Spleen (tissue), 11 donors: ENCODE measurements around the gene ATP1A2. TPM values are rescaled to one million over a fixed set of nuclear protein-coding genes. Genes with fewer than 3 reads are reported as not detected.

Experiments
- DNase-seq: peaks from one replicate; pipeline ENCODE4 v3.0.0-alpha.2; 2020
- H3K27ac ChIP-seq, 8 donors: fragments of 200-600 bp; sonication (generic) in 7 of 8; 1 replicate in 4 of 8; 2 replicates in 4 of 8; pipeline versions ENCODE4 v1.5.0 to v1.8.0; 2016 to 2021; ENCODE audit warnings: inconsistent platforms in 4 of 8, mild to moderate bottlenecking in 4 of 8, moderate library complexity in 1 of 8
- H3K27me3 ChIP-seq, 7 donors: fragments of 200-600 bp; sonication (generic) in 6 of 7; replicated peaks in 1 of 7; 1 replicate in 4 of 7; 2 replicates in 3 of 7; pipeline versions ENCODE4 v1.5.0 to v1.8.0; 2016 to 2021; ENCODE audit warnings: inconsistent platforms in 3 of 7, mild to moderate bottlenecking in 1 of 7
- H3K36me3 ChIP-seq, 6 donors: fragments of 200-600 bp; sonication (generic) in 5 of 6; 1 replicate in 4 of 6; 2 replicates in 2 of 6; pipeline versions ENCODE4 v1.5.0 to v1.8.0; 2016 to 2021; ENCODE audit warnings: inconsistent platforms in 2 of 6
- H3K4me1 ChIP-seq, 6 donors: fragments of 200-600 bp; sonication (generic) in 5 of 6; 1 replicate in 3 of 6; 2 replicates in 3 of 6; pipeline versions ENCODE4 v1.5.0 to v1.8.0; 2016 to 2021; ENCODE audit warnings: inconsistent platforms in 3 of 6
- H3K4me3 ChIP-seq, 8 donors: fragments of 200-600 bp; sonication (generic) in 7 of 8; 1 replicate in 4 of 8; 2 replicates in 4 of 8; pipeline versions ENCODE4 v1.5.0 to v1.8.0; 2016 to 2021; ENCODE audit warnings: inconsistent platforms in 4 of 8, mild to moderate bottlenecking in 4 of 8, moderate library complexity in 2 of 8
- H3K9me3 ChIP-seq, 8 donors: fragments of 200-600 bp; sonication (generic) in 7 of 8; 1 replicate in 4 of 8; 2 replicates in 4 of 8; pipeline versions ENCODE4 v1.5.0 to v1.8.0; 2016 to 2021; ENCODE audit warnings: inconsistent platforms in 4 of 8
- POLR2A ChIP-seq, 3 donors: fragments of 450-650 bp; IDR thresholded peaks; one replicate each; pipeline ENCODE4 v1.5.1; 2017; ENCODE audit warnings: antibody characterized with exemption in 3 of 3, mild to moderate bottlenecking in 1 of 3
- POLR2AphosphoS5 ChIP-seq, 3 donors: sonication (generic); formaldehyde crosslinking; IDR thresholded peaks; one replicate each; pipeline ENCODE4 v1.5.1; 2017; ENCODE audit warnings: antibody characterized with exemption in 3 of 3
- WGBS, 5 donors: extraction: QIAGEN DNeasy Blood & Tissue Kit in 3 of 5; methylation state at CpG; one replicate each; pipeline versions ENCODE4 v1.1.5 to v1.1.7; 2013 to 2018; 5-methylcytosine and 5-hydroxymethylcytosine counted together
- intact Hi-C: fragments of 100-400 bp; cut with DNase I; formaldehyde crosslinking; loops from one replicate; pipeline ENCODE4 v1.15.0; 2023; ENCODE audit warnings: low total_unique reads
- polyA plus RNA-seq, 3 donors: library from polyadenylated mRNA; stranded (reverse); fragments of 200-250 nt; gene quantifications; one replicate each; pipeline ENCODE4 v1.2.1, GENCODE V29; 2013
- total RNA-seq, 7 donors: library from RNA; depleted of rRNA in 3 of 7; stranded (reverse); fragments of >200 nt in 3 of 7; fragmentation: NEBNext Ultra II Directional in 4 of 7; extraction: Animal tissue kit (Norgen Biotek cat#: 25700) in 4 of 7; gene quantifications; one replicate each; pipeline versions ENCODE4 v1.1.0 to v1.2.1, GENCODE V29; 2016 to 2021
- TF ChIP-seq, protein P1 (sequence below), 11 experiments: fragments of 200-600 bp in 7 of 11; fragments of 450-650 bp in 4 of 11; sonication (generic) in 4 of 11; IDR thresholded peaks in 8 of 11; conservative IDR thresholded peaks in 3 of 11; 1 replicate in 7 of 11; 2 replicates in 4 of 11; pipeline versions ENCODE4 v1.4.0 to v1.8.0; 2016 to 2021; ENCODE audit warnings: antibody characterized with exemption in 11 of 11, inconsistent platforms in 4 of 11, mild to moderate bottlenecking in 1 of 11
- donor health status: healthy with polysubstance abuse.
- donor health status: DM: no; HTN: no; CAD: no; lungs with moderate emphysema.
- donor health status: DM: no; HTN: no; CAD: no.
- donor health status: Bipolar disorder and iron deficiency.
- donor health status: healthy.
- donor health status: DM: no; HTN: no; CAD: no.
- donor health status: DM: yes; HTN: yes; CAD: no.

Gene ATP1A2
- total and polyA plus RNA-seq, 10 donors: 0.13 to 19.1 (median 0.85) TPM

GRCh38 chr1:160121388-160121787 is 5.8 kb downstream of the ATP1A2 start:
- H3K9me3 ChIP-seq: no peaks in the 10 kb centered on the region
- DNase-seq: peak; percentile 35
- H3K27ac ChIP-seq: no peak overlapping the region
- intact Hi-C loops: no loop called here
- H3K36me3 ChIP-seq: no peaks in the 10 kb centered on the region
- H3K4me3 ChIP-seq: no peak overlapping the region
- peaks cover 0 to 13% (median 0%) of the 10 kb centered on the region in 7 donors for H3K27me3 ChIP-seq
- peaks cover 0 to 5% (median 0%) of the 10 kb centered on the region in 6 donors for H3K4me1 ChIP-seq
- WGBS, 5 donors: 83 to 100% (median 88%) methylated on average over 1 of the region's 1 CpG
- TF ChIP-seq POLR2AphosphoS5 (IDR thresholded peaks at IDR 0.05) (no peak), POLR2A (IDR thresholded peaks at IDR 0.05) (no peak)

DNA sequence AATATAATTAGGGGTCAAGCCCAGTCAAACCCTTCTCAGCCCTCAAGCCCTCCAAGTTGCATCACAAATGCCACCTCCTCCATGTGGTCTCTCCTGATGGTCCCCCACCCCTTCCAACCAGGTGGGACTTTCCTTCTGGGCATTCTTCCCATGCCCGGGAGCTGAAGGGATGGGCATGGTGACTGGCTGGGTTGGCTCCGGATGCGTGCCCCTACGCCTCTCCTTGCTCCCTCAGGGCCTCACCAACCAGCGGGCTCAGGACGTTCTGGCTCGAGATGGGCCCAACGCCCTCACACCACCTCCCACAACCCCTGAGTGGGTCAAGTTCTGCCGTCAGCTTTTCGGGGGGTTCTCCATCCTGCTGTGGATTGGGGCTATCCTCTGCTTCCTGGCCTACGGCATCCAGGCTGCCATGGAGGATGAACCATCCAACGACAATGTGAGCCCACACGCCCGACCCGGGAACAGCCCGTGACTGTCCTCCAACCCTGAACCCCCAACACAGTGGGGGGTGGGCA is 7.5 kb downstream of the ATP1A2 start:
- intact Hi-C loops: no loop called here

DNA sequence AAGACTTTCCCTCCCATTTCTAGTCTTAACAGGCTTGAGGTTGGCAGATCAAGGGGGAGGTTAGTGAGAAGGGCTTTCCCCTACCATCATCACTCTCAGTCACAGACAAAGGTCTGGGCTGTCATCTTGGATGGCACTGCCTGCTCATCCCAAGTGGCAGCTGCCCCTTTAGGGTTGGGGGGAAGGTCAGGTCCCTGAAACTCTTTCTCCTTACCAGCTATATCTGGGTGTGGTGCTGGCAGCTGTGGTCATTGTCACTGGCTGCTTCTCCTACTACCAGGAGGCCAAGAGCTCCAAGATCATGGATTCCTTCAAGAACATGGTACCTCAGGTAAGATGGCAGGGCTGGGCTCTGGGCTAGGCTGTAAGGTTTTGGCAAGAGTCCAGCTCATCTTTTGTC is 8.2 kb downstream of the ATP1A2 start:
- Histone ChIP-seq H3K27me3 (no peaks in the 10 kb centered on the region), H3K9me3 (no peaks in the 10 kb centered on the region), H3K36me3 (no peaks in the 10 kb centered on the region), H3K27ac (no peak overlapping the region), H3K4me1 (peaks cover 0 to 3% (median 0%) of the 10 kb centered on the region in 6 donors), H3K4me3 (no peak overlapping the region)
- TF ChIP-seq, protein P1, sequence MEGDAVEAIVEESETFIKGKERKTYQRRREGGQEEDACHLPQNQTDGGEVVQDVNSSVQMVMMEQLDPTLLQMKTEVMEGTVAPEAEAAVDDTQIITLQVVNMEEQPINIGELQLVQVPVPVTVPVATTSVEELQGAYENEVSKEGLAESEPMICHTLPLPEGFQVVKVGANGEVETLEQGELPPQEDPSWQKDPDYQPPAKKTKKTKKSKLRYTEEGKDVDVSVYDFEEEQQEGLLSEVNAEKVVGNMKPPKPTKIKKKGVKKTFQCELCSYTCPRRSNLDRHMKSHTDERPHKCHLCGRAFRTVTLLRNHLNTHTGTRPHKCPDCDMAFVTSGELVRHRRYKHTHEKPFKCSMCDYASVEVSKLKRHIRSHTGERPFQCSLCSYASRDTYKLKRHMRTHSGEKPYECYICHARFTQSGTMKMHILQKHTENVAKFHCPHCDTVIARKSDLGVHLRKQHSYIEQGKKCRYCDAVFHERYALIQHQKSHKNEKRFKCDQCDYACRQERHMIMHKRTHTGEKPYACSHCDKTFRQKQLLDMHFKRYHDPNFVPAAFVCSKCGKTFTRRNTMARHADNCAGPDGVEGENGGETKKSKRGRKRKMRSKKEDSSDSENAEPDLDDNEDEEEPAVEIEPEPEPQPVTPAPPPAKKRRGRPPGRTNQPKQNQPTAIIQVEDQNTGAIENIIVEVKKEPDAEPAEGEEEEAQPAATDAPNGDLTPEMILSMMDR (IDR thresholded peaks at IDR 0.05 in 8 of 11, conservative IDR thresholded peaks at IDR 0.05 in 3 of 11): no peak
- no peak for TF ChIP-seq POLR2A (IDR thresholded peaks at IDR 0.05)
- no peak for DNase-seq
- intact Hi-C loops: no loop called here

More for the DNA sequence above, 7.5 kb downstream of the ATP1A2 start:
- H3K4me1 ChIP-seq: peaks cover 0 to 5% (median 0%) of the 10 kb centered on the region in 6 donors
- H3K9me3 ChIP-seq: no peaks in the 10 kb centered on the region
- DNase-seq: peak; percentile 59
- no peaks in the 10 kb centered on the region for H3K27me3 ChIP-seq
- no peak overlapping the region for H3K4me3 ChIP-seq
- WGBS, 5 donors: 86 to 90% (median 89%) methylated on average over 16 of the region's 16 CpGs
- H3K27ac ChIP-seq: no peak overlapping the region
- no peak for TF ChIP-seq POLR2AphosphoS5 (IDR thresholded peaks at IDR 0.05)
- no peak for TF ChIP-seq POLR2A (IDR thresholded peaks at IDR 0.05)
- TF ChIP-seq, protein P1 (IDR thresholded peaks at IDR 0.05 in 8 of 11, conservative IDR thresholded peaks at IDR 0.05 in 3 of 11): no peak
- H3K36me3 ChIP-seq: no peaks in the 10 kb centered on the region

- H3K27ac ChIP-seq: no peak overlapping the region
- no peak for DNase-seq
- 68 to 85% (median 74%) methylated on average over 8 of the region's 8 CpGs for WGBS, 5 donors
Observed at GRCh38 chr1:160124705-160125478, 9.3 kb downstream of the ATP1A2 start.

More at GRCh38 chr1:160124705-160125478, 9.3 kb downstream of the ATP1A2 start:
- no peaks in the 10 kb centered on the region for H3K27me3 ChIP-seq
- H3K4me1 ChIP-seq: no peaks in the 10 kb centered on the region
- H3K36me3 ChIP-seq: no peaks in the 10 kb centered on the region
- TF ChIP-seq, protein P1 (IDR thresholded peaks at IDR 0.05 in 8 of 11, conservative IDR thresholded peaks at IDR 0.05 in 3 of 11): no peak
- no peak for TF ChIP-seq POLR2AphosphoS5 (IDR thresholded peaks at IDR 0.05)
- no peaks in the 10 kb centered on the region for H3K9me3 ChIP-seq
- H3K4me3 ChIP-seq: no peak overlapping the region
- intact Hi-C loops: no loop called here
